ENCODE measurements around the gene QKI. TPM values are rescaled to one million over a fixed set of nuclear protein-coding genes. Genes with fewer than 3 reads are reported as not detected.

The QKI gene
- total RNA-seq, 1 donor from 2014 or later: 267 TPM

DNA sequence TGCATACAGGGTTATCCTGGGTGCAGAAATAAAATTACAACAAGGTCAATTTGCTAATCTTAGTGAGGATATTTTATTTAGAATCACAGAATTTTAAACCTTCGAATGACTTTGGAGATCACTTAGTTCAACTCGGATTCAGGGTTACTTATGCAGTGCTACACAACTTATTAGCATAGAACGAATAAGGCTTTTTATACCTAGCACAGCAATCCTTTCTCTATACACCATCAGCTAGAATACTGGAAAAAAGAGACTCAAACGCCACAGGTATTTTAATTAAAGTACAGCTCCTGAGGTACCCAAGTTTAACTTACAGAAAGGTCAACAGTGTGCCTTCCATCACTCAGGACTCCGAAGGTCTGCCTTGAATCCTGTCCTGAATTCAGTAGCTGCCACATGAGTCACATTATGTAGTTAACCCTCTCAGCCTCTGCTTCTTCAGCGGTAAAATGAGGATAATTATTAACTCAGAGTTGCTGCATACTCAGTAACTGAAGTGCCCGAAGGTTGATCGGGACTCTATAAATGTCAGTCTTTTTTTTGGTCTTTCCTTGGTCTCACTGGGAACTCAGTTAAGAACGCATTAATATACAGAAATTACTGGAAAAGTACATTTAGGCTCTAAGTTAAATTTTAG lies 6.0 kb upstream of the QKI start:
- H3K27me3 Mint-ChIP-seq (ENCODE audit: low read depth): no peaks in the 10 kb centered on the region
- DNase-seq (ENCODE audit: low read depth, low spot score): no peak
- peaks cover 10% of the 10 kb centered on the region for H3K36me3 Mint-ChIP-seq (ENCODE audit: low read depth)
- no peak overlapping the region for H3K27ac Mint-ChIP-seq (ENCODE audit: unreplicated experiment)
- H3K9me3 Mint-ChIP-seq: peaks cover 3% of the 10 kb centered on the region
- H3K4me1 Mint-ChIP-seq: peaks cover 58% of the 10 kb centered on the region
- TF ChIP-seq, protein P1, sequence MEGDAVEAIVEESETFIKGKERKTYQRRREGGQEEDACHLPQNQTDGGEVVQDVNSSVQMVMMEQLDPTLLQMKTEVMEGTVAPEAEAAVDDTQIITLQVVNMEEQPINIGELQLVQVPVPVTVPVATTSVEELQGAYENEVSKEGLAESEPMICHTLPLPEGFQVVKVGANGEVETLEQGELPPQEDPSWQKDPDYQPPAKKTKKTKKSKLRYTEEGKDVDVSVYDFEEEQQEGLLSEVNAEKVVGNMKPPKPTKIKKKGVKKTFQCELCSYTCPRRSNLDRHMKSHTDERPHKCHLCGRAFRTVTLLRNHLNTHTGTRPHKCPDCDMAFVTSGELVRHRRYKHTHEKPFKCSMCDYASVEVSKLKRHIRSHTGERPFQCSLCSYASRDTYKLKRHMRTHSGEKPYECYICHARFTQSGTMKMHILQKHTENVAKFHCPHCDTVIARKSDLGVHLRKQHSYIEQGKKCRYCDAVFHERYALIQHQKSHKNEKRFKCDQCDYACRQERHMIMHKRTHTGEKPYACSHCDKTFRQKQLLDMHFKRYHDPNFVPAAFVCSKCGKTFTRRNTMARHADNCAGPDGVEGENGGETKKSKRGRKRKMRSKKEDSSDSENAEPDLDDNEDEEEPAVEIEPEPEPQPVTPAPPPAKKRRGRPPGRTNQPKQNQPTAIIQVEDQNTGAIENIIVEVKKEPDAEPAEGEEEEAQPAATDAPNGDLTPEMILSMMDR (conservative IDR thresholded peaks at IDR 0.05): no peak
- H3K4me3 Mint-ChIP-seq: peak overlapping the region; percentile 27

DNA sequence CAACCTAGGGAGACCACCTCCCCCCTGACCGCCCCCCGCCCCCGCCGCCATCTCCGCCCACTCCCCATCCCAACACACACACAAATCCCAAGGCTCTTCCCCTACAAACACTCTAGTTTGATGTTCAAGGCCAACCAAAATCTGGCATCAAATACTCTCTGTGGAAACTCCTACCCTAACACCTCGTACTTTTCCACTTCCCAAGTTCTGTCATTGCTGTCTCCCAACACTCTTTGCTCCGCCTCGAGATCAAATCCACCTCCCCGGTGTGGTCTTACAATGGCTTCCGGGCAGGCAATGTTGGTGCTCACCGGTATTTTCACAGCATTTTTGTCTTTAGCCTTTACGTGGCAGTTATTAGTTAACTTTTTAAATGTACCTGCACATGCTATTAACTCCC lies 4.8 kb upstream of the QKI start:
- TF ChIP-seq, protein P1 (conservative IDR thresholded peaks at IDR 0.05): no peak
- Mint-ChIP-seq H3K27ac (ENCODE audit: unreplicated experiment) (no peak overlapping the region), H3K27me3 (ENCODE audit: low read depth) (no peaks in the 10 kb centered on the region), H3K4me1 (peaks cover 45% of the 10 kb centered on the region), H3K9me3 (peaks cover 3% of the 10 kb centered on the region), H3K36me3 (ENCODE audit: low read depth) (peaks cover 10% of the 10 kb centered on the region), H3K4me3 (peak overlapping the region; percentile 35)
- DNase-seq (ENCODE audit: low read depth, low spot score): no peak

DNA sequence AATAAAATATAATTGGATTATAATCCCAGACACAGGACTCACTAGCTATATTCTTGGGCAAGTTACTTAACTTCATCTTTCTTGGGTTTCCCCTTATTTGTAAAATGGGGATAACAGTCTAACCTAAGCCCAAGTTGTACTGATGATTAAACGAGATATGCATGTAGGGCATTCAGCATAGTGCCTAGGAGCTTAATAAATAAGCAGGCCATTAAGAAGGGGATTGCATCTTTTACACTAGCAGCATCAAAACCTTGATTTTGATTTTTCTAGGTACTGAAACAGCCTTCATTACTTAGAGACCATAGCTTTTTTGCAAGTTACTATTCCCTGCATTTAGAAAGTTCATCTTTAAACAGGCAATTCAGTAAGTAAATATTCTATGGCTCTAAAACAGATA lies 2.2 kb upstream of the QKI start:
- no peak for DNase-seq (ENCODE audit: low read depth, low spot score)
- H3K4me1 Mint-ChIP-seq: peaks cover 30% of the 10 kb centered on the region
- H3K9me3 Mint-ChIP-seq: peaks cover 3% of the 10 kb centered on the region
- peaks cover 10% of the 10 kb centered on the region for H3K36me3 Mint-ChIP-seq (ENCODE audit: low read depth)
- no peaks in the 10 kb centered on the region for H3K27me3 Mint-ChIP-seq (ENCODE audit: low read depth)
- TF ChIP-seq, protein P1 (conservative IDR thresholded peaks at IDR 0.05): no peak
- no peak overlapping the region for H3K27ac Mint-ChIP-seq (ENCODE audit: unreplicated experiment)
- peak overlapping the region; percentile 90 for H3K4me3 Mint-ChIP-seq

DNA sequence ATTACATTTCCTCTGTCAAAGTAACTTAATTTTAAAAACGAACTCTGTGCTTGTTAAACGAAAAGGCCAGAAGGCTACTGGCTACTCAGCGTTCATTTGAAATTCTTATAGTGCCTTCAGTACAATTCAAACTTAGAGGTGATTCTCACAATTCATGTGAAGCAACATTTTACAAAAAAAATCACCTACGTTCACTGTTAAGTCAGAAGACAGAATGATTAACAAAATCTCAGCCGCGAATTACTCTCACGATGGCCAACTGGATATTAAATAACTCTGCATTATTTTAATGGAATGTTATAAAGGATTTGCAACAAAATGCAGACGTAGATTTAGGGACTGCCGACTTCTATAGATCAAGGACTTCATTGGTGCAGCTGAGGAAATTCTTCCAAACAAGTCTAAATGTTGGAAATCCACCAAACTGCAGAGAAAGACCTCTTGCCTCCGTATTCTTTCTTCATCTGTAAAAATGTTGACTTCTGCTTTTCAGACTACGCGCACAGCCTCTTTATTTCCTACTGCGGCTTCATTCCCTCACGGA lies 1.6 kb upstream of the QKI start:
- Mint-ChIP-seq H3K4me3 (peak overlapping the region; percentile 90), H3K36me3 (ENCODE audit: low read depth) (peaks cover 12% of the 10 kb centered on the region), H3K27me3 (ENCODE audit: low read depth) (no peaks in the 10 kb centered on the region), H3K9me3 (peaks cover 3% of the 10 kb centered on the region), H3K27ac (ENCODE audit: unreplicated experiment) (peak overlapping the region; percentile 88), H3K4me1 (peaks cover 35% of the 10 kb centered on the region)
- TF ChIP-seq, protein P1 (conservative IDR thresholded peaks at IDR 0.05): no peak
- no peak for DNase-seq (ENCODE audit: low read depth, low spot score)

DNA sequence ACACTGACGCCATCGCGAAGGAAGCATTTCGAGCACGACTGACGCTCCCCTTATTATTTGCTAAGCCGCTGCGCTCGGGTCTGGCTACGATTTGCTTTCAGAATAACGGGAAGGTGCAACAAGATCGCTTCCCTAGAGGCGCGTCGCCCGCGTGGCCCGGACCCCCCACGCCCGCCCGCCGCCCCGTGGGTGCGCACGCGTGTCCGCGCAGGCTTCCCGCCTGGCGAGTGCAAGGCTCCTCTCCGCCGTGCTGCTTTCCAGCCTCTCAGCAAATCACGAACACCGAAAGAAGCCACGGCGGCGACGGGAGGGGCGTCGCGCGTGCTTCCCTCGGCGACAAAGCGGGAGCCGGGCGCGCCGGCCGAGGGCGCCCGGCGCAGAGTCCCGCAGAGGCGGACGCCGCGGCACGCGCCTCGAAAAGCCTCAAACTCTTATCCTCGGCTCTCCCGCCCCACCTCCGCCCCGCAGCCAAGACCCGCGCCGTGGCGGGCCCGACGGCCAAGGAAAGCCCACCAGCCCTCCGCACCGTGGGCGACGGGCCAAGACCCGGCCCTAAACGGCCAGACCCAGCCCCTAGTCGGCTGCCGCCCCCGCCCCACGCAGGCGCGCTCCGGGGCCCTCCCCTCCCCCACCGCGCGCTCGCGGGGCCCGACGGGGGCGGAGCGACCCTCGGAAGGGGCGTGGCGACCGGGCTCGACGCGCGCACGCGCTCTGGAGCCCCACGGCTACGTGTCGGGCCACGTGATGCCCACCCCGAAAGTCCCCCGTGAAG lies 987 bp upstream of the QKI start:
- Mint-ChIP-seq H3K27ac (ENCODE audit: unreplicated experiment) (peak overlapping the region; percentile 88), H3K36me3 (ENCODE audit: low read depth) (peaks cover 12% of the 10 kb centered on the region), H3K4me1 (peaks cover 39% of the 10 kb centered on the region), H3K4me3 (peak overlapping the region; percentile 90), H3K9me3 (peaks cover 3% of the 10 kb centered on the region), H3K27me3 (ENCODE audit: low read depth) (no peaks in the 10 kb centered on the region)
- TF ChIP-seq, protein P1 (conservative IDR thresholded peaks at IDR 0.05): no peak
- peak; percentile 91 for DNase-seq (ENCODE audit: low read depth, low spot score)
